Nephron (organoid): ENCODE data around the gene GPR89A.
"Not testable (repeated sequence)": the region's sequence is repeated elsewhere in the genome, so short reads cannot be mapped to it uniquely, and the experiment has no call there.

Source experiments
- H3K27ac Mint-ChIP-seq, 3 experiments: 2 replicates each; pipeline ENCODE4 v1.8.0; 2020; ENCODE audit warnings: mixed read lengths in 3 of 3, mild to moderate bottlenecking in 2 of 3, moderate library complexity in 1 of 3
- H3K27me3 Mint-ChIP-seq: 2 replicates; pipeline ENCODE4 v1.8.0; 2021; ENCODE audit warnings: low read depth, mild to moderate bottlenecking, moderate library complexity, mixed read lengths
- H3K36me3 Mint-ChIP-seq: 2 replicates; pipeline ENCODE4 v1.8.0; 2020; ENCODE audit warnings: low read depth, mixed read lengths
- H3K4me1 Mint-ChIP-seq: 2 replicates; pipeline ENCODE4 v1.8.0; 2020; ENCODE audit warnings: mixed read lengths
- H3K4me3 Mint-ChIP-seq, 3 experiments: 2 replicates each; pipeline ENCODE4 v1.8.0; 2020; ENCODE audit warnings: mild to moderate bottlenecking in 3 of 3, mixed read lengths in 3 of 3, moderate library complexity in 2 of 3
- H3K9me3 Mint-ChIP-seq: 2 replicates; pipeline ENCODE4 v1.8.0; 2020; ENCODE audit warnings: mixed read lengths
- TF ChIP-seq, protein P1 (sequence below), 3 experiments: fragments of 200-600 bp; sonication (generic); IDR thresholded peaks; one replicate each; pipeline ENCODE4 v1.5.0; 2021; ENCODE audit warnings: antibody characterized with exemption in 3 of 3; ENCODE audit not compliant: unreplicated experiment in 3 of 3

Gene GPR89A

DNA sequence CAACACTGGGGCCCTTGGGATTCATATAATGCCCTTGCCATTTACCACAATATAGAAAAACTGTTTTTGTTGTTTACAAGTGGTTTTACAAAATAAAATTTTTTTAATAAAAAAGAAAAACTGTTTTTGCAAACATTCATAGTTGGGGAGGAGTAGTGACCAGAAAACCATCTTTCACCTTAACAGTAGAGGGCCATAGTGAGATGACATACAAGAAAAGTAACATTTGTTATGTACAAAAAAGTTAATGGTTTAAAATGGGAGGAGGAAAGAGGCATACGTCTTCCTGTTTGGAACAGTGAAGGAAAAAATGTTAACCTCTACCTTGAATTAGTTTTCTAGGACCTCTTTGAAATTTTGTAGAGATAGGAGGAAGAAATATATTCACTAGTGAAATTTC is 28.4 kb downstream of the GPR89A start:
- not testable (repeated sequence) for H3K4me3 Mint-ChIP-seq, H3K27ac Mint-ChIP-seq, H3K36me3 Mint-ChIP-seq, H3K4me1 Mint-ChIP-seq, H3K9me3 Mint-ChIP-seq, H3K27me3 Mint-ChIP-seq

DNA sequence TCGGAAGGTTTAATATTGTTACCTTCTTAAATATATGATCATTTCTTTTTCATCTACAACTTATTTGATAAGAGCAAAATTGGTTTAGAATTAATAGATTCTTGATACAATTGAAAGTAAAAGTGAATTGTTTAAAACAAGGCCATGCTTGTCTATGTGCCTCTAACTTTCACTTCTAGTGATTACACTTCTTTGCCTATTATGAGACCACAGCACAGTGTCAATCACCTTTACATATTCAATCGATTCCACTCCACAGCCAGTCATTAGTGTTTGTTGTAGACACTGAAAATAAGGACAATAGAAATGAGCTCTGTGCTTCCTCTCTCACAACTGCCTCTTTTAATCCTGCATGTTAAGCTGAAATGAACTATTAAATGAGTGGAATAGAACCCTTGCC is 34.1 kb downstream of the GPR89A start:
- H3K4me1 Mint-ChIP-seq, H3K9me3 Mint-ChIP-seq, H3K27ac Mint-ChIP-seq, H3K4me3 Mint-ChIP-seq, H3K27me3 Mint-ChIP-seq, H3K36me3 Mint-ChIP-seq: not testable (repeated sequence)

DNA sequence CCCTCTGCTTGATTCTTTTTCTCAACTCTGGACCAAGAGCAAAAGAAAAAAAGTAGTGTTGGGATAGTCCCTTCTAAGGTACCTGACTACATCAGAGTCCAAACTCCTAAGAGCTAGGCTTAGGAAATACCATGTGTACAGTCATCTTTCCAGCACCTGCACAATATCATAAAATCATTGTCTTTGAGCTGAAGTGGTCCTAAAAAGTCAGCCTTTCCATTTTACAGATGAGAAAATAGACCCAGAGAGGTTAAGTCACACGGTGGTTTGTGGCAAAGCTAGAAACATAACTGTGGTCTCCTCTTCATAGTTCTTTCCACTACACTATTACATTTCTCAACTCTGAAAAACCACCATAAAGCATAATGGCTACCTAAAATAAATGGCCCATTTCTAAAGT is 36.2 kb downstream of the GPR89A start:
- H3K27me3 Mint-ChIP-seq, H3K36me3 Mint-ChIP-seq, H3K9me3 Mint-ChIP-seq, H3K4me3 Mint-ChIP-seq, H3K4me1 Mint-ChIP-seq, H3K27ac Mint-ChIP-seq: not testable (repeated sequence)

DNA sequence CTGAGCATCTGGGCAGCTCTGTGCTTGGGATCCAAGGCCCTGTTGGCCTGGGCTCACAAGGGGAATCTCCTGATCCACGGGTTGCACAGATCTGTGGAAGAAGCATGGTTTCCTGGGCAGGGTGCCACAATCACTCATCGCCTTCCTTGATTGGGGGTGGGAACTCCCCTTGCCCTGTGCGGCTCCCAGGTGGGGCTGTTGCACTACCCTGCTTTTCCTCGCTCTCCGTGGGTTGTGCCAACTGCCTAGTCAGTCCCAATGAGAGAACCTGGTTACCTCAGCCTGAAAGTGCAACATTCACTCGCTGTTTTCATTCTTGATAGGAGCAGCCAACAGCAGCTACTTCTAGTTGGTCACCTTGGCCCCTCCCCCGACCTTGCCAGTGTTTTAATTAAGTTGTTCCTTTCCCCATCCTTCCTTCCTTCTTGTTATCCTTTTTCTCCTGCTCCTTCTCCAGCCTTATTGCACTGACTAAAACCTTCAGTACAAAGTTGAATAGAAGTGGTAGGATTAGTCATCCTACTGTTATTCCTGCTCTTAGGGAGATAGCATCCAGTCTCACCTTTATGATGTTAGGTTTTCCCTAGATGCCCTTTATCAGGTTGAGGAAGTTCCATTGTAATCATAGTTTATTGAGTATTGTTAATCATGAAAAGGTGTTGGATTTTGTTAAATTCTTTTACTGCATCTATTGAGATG is 48.6 kb downstream of the GPR89A start:
- peaks cover 31% of the 10 kb centered on the region for H3K36me3 Mint-ChIP-seq
- not testable (repeated sequence) for H3K4me3 Mint-ChIP-seq, H3K27me3 Mint-ChIP-seq, H3K9me3 Mint-ChIP-seq, H3K27ac Mint-ChIP-seq, H3K4me1 Mint-ChIP-seq

DNA sequence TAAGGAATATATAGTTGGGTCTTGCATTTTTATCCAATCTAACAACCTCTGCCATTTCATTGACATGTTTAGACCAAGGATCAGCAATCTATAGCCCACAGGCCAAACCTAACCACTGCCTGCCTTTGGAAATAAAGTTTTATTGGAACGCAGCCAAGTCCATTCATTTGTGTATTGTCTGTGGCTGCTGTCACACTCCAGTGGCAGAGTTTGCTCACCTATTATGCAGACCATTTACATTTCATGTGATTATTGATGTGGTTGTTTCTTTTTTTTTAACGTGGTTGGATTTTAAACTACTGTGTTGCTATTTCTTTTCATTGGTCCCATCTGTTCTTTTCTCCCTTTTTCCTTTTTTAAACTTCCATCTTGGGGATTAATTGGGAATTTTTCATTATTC is 54.7 kb downstream of the GPR89A start:
- not testable (repeated sequence) for H3K27me3 Mint-ChIP-seq, H3K9me3 Mint-ChIP-seq, H3K27ac Mint-ChIP-seq, H3K4me1 Mint-ChIP-seq, H3K4me3 Mint-ChIP-seq
- peaks cover 19% of the 10 kb centered on the region for H3K36me3 Mint-ChIP-seq

DNA sequence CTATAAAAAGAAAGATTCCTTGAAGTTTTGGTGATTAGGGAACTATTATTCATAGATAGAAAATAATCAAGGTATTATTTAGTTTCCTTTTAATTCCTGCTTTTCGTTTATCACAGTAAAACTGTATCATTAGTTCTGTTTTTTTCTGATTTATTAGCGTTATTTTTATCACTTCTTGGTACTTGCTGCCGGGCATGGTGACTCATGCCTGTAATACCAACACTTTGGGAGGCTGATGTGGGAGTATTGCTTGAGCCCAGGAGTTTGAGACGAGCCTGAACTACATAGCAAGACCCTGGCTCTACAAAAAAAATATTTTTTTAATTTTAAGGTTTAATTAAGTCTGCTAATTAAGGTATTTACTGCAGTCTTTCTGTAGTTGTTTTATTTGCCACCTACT is 57.2 kb downstream of the GPR89A start:
- peaks cover 23% of the 10 kb centered on the region for H3K36me3 Mint-ChIP-seq
- peak overlapping the region in 1 of 3 experiments; percentile 40 for H3K27ac Mint-ChIP-seq
- not testable (repeated sequence) for H3K27me3 Mint-ChIP-seq, H3K9me3 Mint-ChIP-seq, H3K4me3 Mint-ChIP-seq, H3K4me1 Mint-ChIP-seq

DNA sequence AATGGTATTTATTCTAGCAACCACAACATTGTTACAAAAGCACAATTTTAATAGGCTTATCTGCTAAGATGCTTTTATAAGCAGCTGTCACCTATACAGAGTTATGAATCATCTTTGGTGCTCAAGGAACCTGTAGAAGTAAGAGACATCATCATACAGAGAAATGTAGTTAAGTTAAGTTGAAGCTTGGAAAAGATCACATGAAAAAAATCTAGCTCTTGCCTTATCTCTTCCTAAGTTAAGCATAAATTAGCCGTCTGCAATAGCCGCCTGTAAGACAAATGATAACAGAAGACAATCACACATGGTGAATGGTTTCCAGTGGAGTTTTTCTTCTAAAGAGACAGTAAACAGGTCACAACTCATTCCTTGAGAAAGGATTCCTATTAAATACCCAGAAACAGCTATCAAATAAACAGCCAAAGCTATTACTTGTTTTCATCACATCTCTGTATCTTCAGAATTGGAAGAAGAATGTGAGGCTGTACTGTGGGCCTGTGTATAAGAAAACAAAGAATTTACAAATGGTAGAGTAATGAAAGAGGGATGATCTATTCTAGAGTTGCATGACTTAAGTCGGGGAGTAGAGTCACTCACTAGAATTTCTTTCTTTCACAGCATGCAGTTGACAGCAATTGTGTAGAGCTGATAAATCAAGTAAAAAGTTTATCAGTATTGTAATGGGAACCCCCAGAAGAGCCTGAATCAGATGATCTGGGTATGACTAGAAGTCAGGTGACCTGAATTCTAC is 63.4 kb downstream of the GPR89A start:
- H3K27me3 Mint-ChIP-seq, H3K27ac Mint-ChIP-seq, H3K9me3 Mint-ChIP-seq, H3K4me1 Mint-ChIP-seq, H3K4me3 Mint-ChIP-seq: not testable (repeated sequence)
- H3K36me3 Mint-ChIP-seq = peaks cover 23% of the 10 kb centered on the region

DNA sequence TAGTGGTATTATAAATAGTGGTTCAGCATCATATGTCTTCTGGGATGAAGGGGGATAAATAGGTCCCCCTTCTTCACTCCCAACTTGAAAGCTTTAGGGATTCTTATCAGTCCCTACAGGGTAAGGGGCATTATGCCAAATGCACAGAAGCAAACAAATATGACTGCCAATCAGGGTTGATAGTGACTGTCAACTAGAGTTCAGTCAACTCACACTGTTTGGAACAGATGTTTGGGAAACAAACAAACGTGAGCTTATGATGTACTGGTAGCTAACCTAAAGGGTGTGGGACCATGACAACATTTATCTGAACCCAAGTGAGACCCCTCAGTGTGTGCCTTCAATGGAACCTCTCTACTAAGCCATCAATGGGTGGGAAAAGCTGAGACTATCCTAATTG is 65.4 kb downstream of the GPR89A start:
- H3K4me3 Mint-ChIP-seq, H3K27ac Mint-ChIP-seq, H3K4me1 Mint-ChIP-seq, H3K27me3 Mint-ChIP-seq, H3K9me3 Mint-ChIP-seq: not testable (repeated sequence)
- H3K36me3 Mint-ChIP-seq = peaks cover 16% of the 10 kb centered on the region

DNA sequence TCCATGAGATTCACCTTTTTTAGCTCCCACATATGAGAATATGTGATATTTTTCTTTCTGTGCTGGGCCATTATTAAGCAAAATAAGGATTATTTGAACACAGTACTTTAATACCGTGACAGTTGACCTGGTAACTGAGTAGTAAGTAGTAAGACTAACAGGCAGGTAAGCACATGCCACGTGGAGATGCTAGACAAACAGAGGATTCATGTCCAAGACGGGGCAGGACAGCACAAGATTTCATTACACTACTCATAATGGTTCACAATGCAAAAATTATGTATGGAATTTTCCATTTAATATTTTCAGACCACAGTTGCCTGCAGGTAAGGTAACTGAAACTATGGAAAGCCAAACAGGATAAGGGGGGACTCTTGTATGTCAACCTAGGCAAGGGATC is 77.1 kb downstream of the GPR89A start:
- not testable (repeated sequence) for H3K27me3 Mint-ChIP-seq, H3K4me1 Mint-ChIP-seq, H3K9me3 Mint-ChIP-seq, H3K4me3 Mint-ChIP-seq, H3K27ac Mint-ChIP-seq
- peaks cover 16% of the 10 kb centered on the region for H3K36me3 Mint-ChIP-seq

DNA sequence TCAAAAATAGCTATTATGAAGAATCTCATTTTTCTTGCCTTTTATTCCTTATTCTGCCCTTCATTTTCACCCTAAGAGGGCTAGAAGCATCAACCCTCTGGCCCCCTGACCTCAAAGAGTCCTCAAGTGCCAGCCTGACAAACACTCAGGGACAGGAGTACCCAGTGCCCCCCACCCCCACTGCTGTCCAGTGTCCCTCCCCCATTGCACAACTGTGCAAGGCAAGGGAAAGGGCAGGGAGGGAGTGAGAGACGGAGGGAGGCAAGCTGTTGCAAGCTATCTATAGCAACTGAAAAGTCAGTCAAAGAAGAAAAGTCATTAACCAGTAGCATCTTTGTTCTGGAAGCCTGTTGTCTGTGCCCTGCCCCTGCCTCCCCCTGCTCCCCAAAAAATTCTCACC is 78.3 kb downstream of the GPR89A start:
- peaks cover 16% of the 10 kb centered on the region for H3K36me3 Mint-ChIP-seq
- not testable (repeated sequence) for H3K4me3 Mint-ChIP-seq, H3K27me3 Mint-ChIP-seq, H3K9me3 Mint-ChIP-seq, H3K27ac Mint-ChIP-seq
- peaks cover 18% of the 10 kb centered on the region for H3K4me1 Mint-ChIP-seq

DNA sequence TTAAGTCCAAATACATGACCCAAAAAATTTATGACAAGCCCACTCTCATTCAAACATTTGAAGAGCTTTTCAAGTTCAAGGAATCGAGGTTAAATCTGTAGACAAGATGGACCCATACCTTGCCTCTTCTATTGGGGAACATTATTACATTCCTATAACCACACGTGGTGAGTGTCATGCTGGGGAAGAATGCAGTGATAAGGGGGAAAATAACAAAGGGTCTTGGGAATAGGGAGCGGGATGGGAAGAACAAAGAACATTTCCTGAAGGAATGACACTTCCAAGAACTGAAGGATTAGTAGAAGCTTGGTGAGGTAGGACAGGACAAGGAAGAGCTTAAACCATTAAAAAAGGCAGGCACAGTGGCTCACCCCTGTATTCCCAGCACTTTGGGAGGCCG is 80.5 kb downstream of the GPR89A start:
- H3K4me3 Mint-ChIP-seq = no peak overlapping the region
- TF ChIP-seq, protein P1, sequence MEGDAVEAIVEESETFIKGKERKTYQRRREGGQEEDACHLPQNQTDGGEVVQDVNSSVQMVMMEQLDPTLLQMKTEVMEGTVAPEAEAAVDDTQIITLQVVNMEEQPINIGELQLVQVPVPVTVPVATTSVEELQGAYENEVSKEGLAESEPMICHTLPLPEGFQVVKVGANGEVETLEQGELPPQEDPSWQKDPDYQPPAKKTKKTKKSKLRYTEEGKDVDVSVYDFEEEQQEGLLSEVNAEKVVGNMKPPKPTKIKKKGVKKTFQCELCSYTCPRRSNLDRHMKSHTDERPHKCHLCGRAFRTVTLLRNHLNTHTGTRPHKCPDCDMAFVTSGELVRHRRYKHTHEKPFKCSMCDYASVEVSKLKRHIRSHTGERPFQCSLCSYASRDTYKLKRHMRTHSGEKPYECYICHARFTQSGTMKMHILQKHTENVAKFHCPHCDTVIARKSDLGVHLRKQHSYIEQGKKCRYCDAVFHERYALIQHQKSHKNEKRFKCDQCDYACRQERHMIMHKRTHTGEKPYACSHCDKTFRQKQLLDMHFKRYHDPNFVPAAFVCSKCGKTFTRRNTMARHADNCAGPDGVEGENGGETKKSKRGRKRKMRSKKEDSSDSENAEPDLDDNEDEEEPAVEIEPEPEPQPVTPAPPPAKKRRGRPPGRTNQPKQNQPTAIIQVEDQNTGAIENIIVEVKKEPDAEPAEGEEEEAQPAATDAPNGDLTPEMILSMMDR (IDR thresholded peaks at IDR 0.05; ENCODE audit: unreplicated experiment in 3 of 3) = no peak
- H3K27ac Mint-ChIP-seq = peak overlapping the region in 1 of 3 experiments; percentile 41
- peaks cover 24% of the 10 kb centered on the region for H3K4me1 Mint-ChIP-seq
- no peaks in the 10 kb centered on the region for H3K9me3 Mint-ChIP-seq
- peaks cover 4% of the 10 kb centered on the region for H3K27me3 Mint-ChIP-seq
- H3K36me3 Mint-ChIP-seq = peaks cover 19% of the 10 kb centered on the region
